ENCODE measurements around the gene RAD51D.
"Not testable (repeated sequence)": the region's sequence is repeated elsewhere in the genome, so short reads cannot be mapped to it uniquely, and the experiment has no call there.

The RAD51D gene

GRCh38 chr17:35090707-35091106, 29.0 kb downstream of the RAD51D start:
- not testable (repeated sequence) for DNase-seq (ENCODE audit: low read depth)

GRCh38 chr17:35089586-35090296, 29.9 kb downstream of the RAD51D start:
- DNase-seq (ENCODE audit: low read depth), result no peak

- no peak for DNase-seq (ENCODE audit: low read depth)
Measured at GRCh38 chr17:35088881-35089585, 30.6 kb downstream of the RAD51D start.

GRCh38 chr17:35088356-35088880, 31.2 kb downstream of the RAD51D start:
- DNase-seq (ENCODE audit: low read depth), result no peak

- no peak for DNase-seq (ENCODE audit: low read depth)
Measured at GRCh38 chr17:35087731-35088355, 31.8 kb downstream of the RAD51D start.

- no peak for DNase-seq (ENCODE audit: low read depth)
Measured at GRCh38 chr17:35086931-35087573, 32.6 kb downstream of the RAD51D start.

- DNase-seq (ENCODE audit: low read depth), result no peak
Measured at GRCh38 chr17:35086164-35086563, 33.5 kb downstream of the RAD51D start.

GRCh38 chr17:35084987-35085386, 34.7 kb downstream of the RAD51D start:
- DNase-seq (ENCODE audit: low read depth), result no peak

GRCh38 chr17:35083071-35083470, 36.6 kb downstream of the RAD51D start:
- DNase-seq (ENCODE audit: low read depth), result no peak

GRCh38 chr17:35082073-35082657, 37.5 kb downstream of the RAD51D start:
- no peak for DNase-seq (ENCODE audit: low read depth)

GRCh38 chr17:35081638-35082037, 38.0 kb downstream of the RAD51D start:
- no peak for DNase-seq (ENCODE audit: low read depth)

- no peak for DNase-seq (ENCODE audit: low read depth)
Measured at GRCh38 chr17:35080536-35080935, 39.1 kb downstream of the RAD51D start.

GRCh38 chr17:35079547-35080423, 39.9 kb downstream of the RAD51D start:
- DNase-seq (ENCODE audit: low read depth), result no peak

GRCh38 chr17:35076874-35077273, 42.8 kb downstream of the RAD51D start:
- DNase-seq (ENCODE audit: low read depth), result no peak

GRCh38 chr17:35074711-35075707, 44.7 kb downstream of the RAD51D start:
- DNase-seq (ENCODE audit: low read depth), result no peak

- DNase-seq (ENCODE audit: low read depth), result no peak
Measured at GRCh38 chr17:35073991-35074627, 45.6 kb downstream of the RAD51D start.

GRCh38 chr17:35073183-35073790, 46.4 kb downstream of the RAD51D start:
- no peak for DNase-seq (ENCODE audit: low read depth)

- no peak for DNase-seq (ENCODE audit: low read depth)
Measured at GRCh38 chr17:35069311-35069710, 50.3 kb downstream of the RAD51D start.

GRCh38 chr17:35068249-35068648, 51.4 kb downstream of the RAD51D start:
- no peak for DNase-seq (ENCODE audit: low read depth)

Measured in non-pigmented ciliary epithelial cell (primary cell).